Vagina (tissue), 2 donors: ENCODE results near the gene UBL3.

Experiments
- CTCF ChIP-seq, 3 experiments: fragments of 450-650 bp in 2 of 3; fragments of 200-600 bp in 1 of 3; sonication (generic) in 1 of 3; IDR thresholded peaks; one replicate each; pipeline ENCODE4 v1.5.1; 2017 to 2019; ENCODE audit warnings: antibody characterized with exemption in 3 of 3, mild to moderate bottlenecking in 2 of 3, moderate library complexity in 2 of 3
- POLR2A ChIP-seq, 2 donors: fragments of 450-650 bp; IDR thresholded peaks; one replicate each; pipeline ENCODE4 v1.6.1; 2017; ENCODE audit warnings: antibody characterized with exemption in 2 of 2, mild to moderate bottlenecking in 2 of 2, moderate library complexity in 2 of 2
- POLR2AphosphoS5 ChIP-seq, 2 donors: sonication (generic); formaldehyde crosslinking; IDR thresholded peaks; one replicate each; pipeline ENCODE4 v1.9.0; 2017; ENCODE audit warnings: antibody characterized with exemption in 2 of 2, mild to moderate bottlenecking in 2 of 2, low read depth in 1 of 2; ENCODE audit not compliant: insufficient read depth in 1 of 2

- TF ChIP-seq CTCF (IDR thresholded peaks at IDR 0.05) (no peak), POLR2A (IDR thresholded peaks at IDR 0.05) (no peak), POLR2AphosphoS5 (IDR thresholded peaks at IDR 0.05; ENCODE audit: insufficient read depth in 1 of 2, low read depth in 1 of 2) (no peak)
Measured at GRCh38 chr13:29803221-29803620, 47.2 kb downstream of the UBL3 start.
